Natural killer cell treated with Interleukin-12 subunit alpha and Interleukin-12 subunit beta and Interleukin-15 and Interleukin-18, amount 100 ng/mL, for 72 hours (primary cell): ENCODE measurements around the gene EXOC3L4. TPM values are rescaled to one million over a fixed set of nuclear protein-coding genes. Genes with fewer than 3 reads are reported as not detected.

Experiments
- ATAC-seq, 2 donors: fragments of 150-1000 bp; cut with Tn5 transposase in 1 of 2; sonication (Bioruptor Pico), chemical (Tn5 transposase) in 1 of 2; 2 replicates each; pipeline ENCODE4 v1.10.0; 2021
- DNase-seq: peaks from one replicate; pipeline ENCODE4 v3.0.0; 2022; ENCODE audit warnings: low spot score
- H3K27ac Mint-ChIP-seq, 2 donors: 1 replicate in 1 of 2; 2 replicates in 1 of 2; pipeline ENCODE4 v1.8.0; 2022; ENCODE audit warnings: mixed read lengths in 2 of 2, mild to moderate bottlenecking in 1 of 2, moderate library complexity in 1 of 2
- H3K27me3 Mint-ChIP-seq, 2 donors: 1 replicate in 1 of 2; 2 replicates in 1 of 2; pipeline ENCODE4 v1.8.0; 2022; ENCODE audit warnings: mixed read lengths in 2 of 2
- H3K36me3 Mint-ChIP-seq: one replicate; pipeline ENCODE4 v1.8.0; 2022; ENCODE audit warnings: mixed read lengths
- H3K4me1 Mint-ChIP-seq, 2 donors: 1 replicate in 1 of 2; 2 replicates in 1 of 2; pipeline ENCODE4 v1.8.0; 2022; ENCODE audit warnings: low read depth in 2 of 2, mixed read lengths in 2 of 2, mild to moderate bottlenecking in 1 of 2
- H3K4me3 Mint-ChIP-seq: one replicate; pipeline ENCODE4 v1.8.0; 2022; ENCODE audit warnings: mixed read lengths
- H3K9me3 Mint-ChIP-seq: 2 replicates; pipeline ENCODE4 v1.8.0; 2022; ENCODE audit warnings: mixed read lengths
- total RNA-seq, 2 donors: library from RNA; stranded (reverse); gene quantifications; one replicate each; pipeline ENCODE4 v1.2.3, GENCODE V29; 2022

Gene EXOC3L4
- total RNA-seq, 2 donors from 2014 or later: not detected

- no peak for DNase-seq
- Mint-ChIP-seq H3K36me3 (no peaks in the 10 kb centered on the region), H3K27me3 (peaks cover 0 to under 1% of the 10 kb centered on the region in 2 donors), H3K9me3 (no peaks in the 10 kb centered on the region), H3K4me3 (no peak overlapping the region), H3K4me1 (no peaks in the 10 kb centered on the region), H3K27ac (no peak overlapping the region)
- ATAC-seq: peak in 1 of 2 donors; percentile 1
Observed at GRCh38 chr14:103074729-103075367, 19.7 kb upstream of the EXOC3L4 start.

- Mint-ChIP-seq H3K27ac (no peak overlapping the region), H3K4me3 (no peak overlapping the region), H3K9me3 (no peaks in the 10 kb centered on the region), H3K27me3 (no peaks in the 10 kb centered on the region), H3K36me3 (no peaks in the 10 kb centered on the region), H3K4me1 (no peaks in the 10 kb centered on the region)
- ATAC-seq: peak; percentile 52 to 65
- DNase-seq: peak; percentile 80
Observed at GRCh38 chr14:103078420-103078749, 16.1 kb upstream of the EXOC3L4 start.

- DNase-seq (peak; percentile 44), ATAC-seq (no peak)
- Mint-ChIP-seq H3K36me3 (no peaks in the 10 kb centered on the region), H3K27ac (no peak overlapping the region), H3K27me3 (no peaks in the 10 kb centered on the region), H3K9me3 (no peaks in the 10 kb centered on the region), H3K4me1 (no peaks in the 10 kb centered on the region), H3K4me3 (no peak overlapping the region)
Observed at GRCh38 chr14:103078860-103079587, 15.5 kb upstream of the EXOC3L4 start.

- Mint-ChIP-seq H3K9me3 (no peaks in the 10 kb centered on the region), H3K27ac (no peak overlapping the region), H3K4me1 (no peaks in the 10 kb centered on the region), H3K4me3 (no peak overlapping the region), H3K27me3 (peaks cover 0 to 3% of the 10 kb centered on the region in 2 donors), H3K36me3 (no peaks in the 10 kb centered on the region)
- DNase-seq (no peak), ATAC-seq (no peak)
Observed at GRCh38 chr14:103081951-103082350, 12.6 kb upstream of the EXOC3L4 start.

- H3K27ac Mint-ChIP-seq: no peak within 1 kb of the TSS
Observed at GRCh38 chr14:103084021-103084919, 10.3 kb upstream of the EXOC3L4 start, which contains the start of gene LBHD2. Gene LBHD2, plus strand, starts transcription at chr14:103084210. Its CDS starts 1,803 bp downstream, at chr14:103086013.

GRCh38 chr14:103085106-103086091 lies 9.1 kb upstream of the EXOC3L4 start:
- H3K27me3 Mint-ChIP-seq: peaks cover 0 to 3% of the 10 kb centered on the region in 2 donors
- no peak overlapping the region for H3K4me3 Mint-ChIP-seq
- DNase-seq (peak; percentile 40), ATAC-seq (no peak)
- no peaks in the 10 kb centered on the region for H3K9me3 Mint-ChIP-seq
- H3K36me3 Mint-ChIP-seq: no peaks in the 10 kb centered on the region
- no peaks in the 10 kb centered on the region for H3K4me1 Mint-ChIP-seq
- H3K27ac Mint-ChIP-seq: no peak overlapping the region

More at GRCh38 chr14:103084021-103084919, 10.3 kb upstream of the EXOC3L4 start, which contains the start of gene LBHD2:
- Mint-ChIP-seq H3K9me3 (no peaks in the 10 kb centered on the region), H3K27me3 (peaks cover 0 to 3% of the 10 kb centered on the region in 2 donors), H3K4me1 (no peaks in the 10 kb centered on the region), H3K4me3 (no peak within 1 kb of the TSS), H3K36me3 (no peaks in the 10 kb centered on the region)
- ATAC-seq (no peak), DNase-seq (peak; percentile 59)

- Mint-ChIP-seq H3K9me3 (no peaks in the 10 kb centered on the region), H3K27me3 (peaks cover 0 to 3% of the 10 kb centered on the region in 2 donors), H3K4me3 (no peak overlapping the region), H3K4me1 (peaks cover 3 to 5% of the 10 kb centered on the region in 2 donors), H3K27ac (no peak overlapping the region), H3K36me3 (no peaks in the 10 kb centered on the region)
- no peak for ATAC-seq
- DNase-seq: peak; percentile 49
Observed at GRCh38 chr14:103086771-103087342, 7.7 kb upstream of the EXOC3L4 start.

- Mint-ChIP-seq H3K4me3 (no peak overlapping the region), H3K27me3 (peaks cover 0 to 3% of the 10 kb centered on the region in 2 donors), H3K9me3 (no peaks in the 10 kb centered on the region), H3K4me1 (peaks cover 3 to 5% of the 10 kb centered on the region in 2 donors), H3K27ac (no peak overlapping the region), H3K36me3 (no peaks in the 10 kb centered on the region)
- ATAC-seq (no peak), DNase-seq (no peak)
Observed at GRCh38 chr14:103087343-103087835, 7.1 kb upstream of the EXOC3L4 start.

- Mint-ChIP-seq H3K27ac (no peak overlapping the region), H3K9me3 (no peaks in the 10 kb centered on the region), H3K4me3 (no peak overlapping the region), H3K36me3 (no peaks in the 10 kb centered on the region), H3K4me1 (peaks cover 3 to 5% of the 10 kb centered on the region in 2 donors), H3K27me3 (peaks cover 0 to 3% of the 10 kb centered on the region in 2 donors)
- DNase-seq: no peak
- ATAC-seq: no peak
Observed at GRCh38 chr14:103088921-103089320, 5.6 kb upstream of the EXOC3L4 start.

- Mint-ChIP-seq H3K4me1 (peaks cover 3 to 5% of the 10 kb centered on the region in 2 donors), H3K9me3 (no peaks in the 10 kb centered on the region), H3K4me3 (no peak overlapping the region), H3K36me3 (no peaks in the 10 kb centered on the region), H3K27me3 (peaks cover 0 to under 1% of the 10 kb centered on the region in 2 donors), H3K27ac (no peak overlapping the region)
- ATAC-seq: no peak
- DNase-seq: no peak
Observed at GRCh38 chr14:103089386-103090335, 4.9 kb upstream of the EXOC3L4 start.

- H3K9me3 Mint-ChIP-seq: no peaks in the 10 kb centered on the region
- DNase-seq (no peak), ATAC-seq (no peak)
- H3K4me3 Mint-ChIP-seq: peak overlapping the region; percentile 53
- no peaks in the 10 kb centered on the region for H3K27me3 Mint-ChIP-seq
- H3K27ac Mint-ChIP-seq: no peak overlapping the region
- H3K4me1 Mint-ChIP-seq: peaks cover 3 to 5% of the 10 kb centered on the region in 2 donors
- no peaks in the 10 kb centered on the region for H3K36me3 Mint-ChIP-seq
Observed at GRCh38 chr14:103090481-103091020, 4.0 kb upstream of the EXOC3L4 start.
